AG04450 (cell line): Measurements from ENCODE around the gene ECSIT. TPM values are rescaled to one million over a fixed set of nuclear protein-coding genes. Genes with fewer than 3 reads are reported as not detected.

Source experiments
- CTCF ChIA-PET: fragments of 300-600, 350-600 bp; formaldehyde crosslinking; extraction: SDS; loops from one replicate; lab custom pipeline; 2022; ENCODE audit warnings: antibody characterized with exemption, inconsistent platforms; lab: Charles Lee
- POLR2A ChIA-PET: fragments of 350-600 bp; formaldehyde crosslinking; extraction: SDS; loops from one replicate; lab custom pipeline; 2021; ENCODE audit warnings: antibody characterized with exemption, inconsistent platforms; lab: Yijun Ruan, JAX
- DNase-seq: peaks from one replicate; pipeline ENCODE4 v3.0.0-alpha.2; 2011; ENCODE audit warnings: low read depth, low spot score
- H3K27ac ChIP-seq: one replicate; pipeline ENCODE4 v1.5.1; 2012; ENCODE audit warnings: low read depth, low read length, control low read depth
- H3K27me3 ChIP-seq: one replicate; pipeline ENCODE4 v1.6.0; 2012; ENCODE audit warnings: low read length; ENCODE audit not compliant: control insufficient read depth, insufficient read depth
- H3K4me3 ChIP-seq: 2 replicates; pipeline ENCODE4 v1.5.1; 2011; ENCODE audit warnings: mild to moderate bottlenecking, low read depth, low read length, control low read depth
- H3K9me3 ChIP-seq: 2 replicates; pipeline ENCODE4 v1.5.1; 2012; ENCODE audit warnings: low read length; ENCODE audit not compliant: control insufficient read depth, insufficient read depth
- polyA plus RNA-seq: library from polyadenylated mRNA; depleted of rRNA; stranded (reverse); fragments of >200 nt; gene quantifications from 2 replicates; pipeline ENCODE4 v1.2.3, GENCODE V29; 2011
- TF ChIP-seq, protein P1 (sequence below): IDR thresholded peaks from 2 replicates; pipeline ENCODE4 v1.5.1; 2011; ENCODE audit warnings: low read depth, low read length, control low read depth, inconsistent platforms

ECSIT gene
- polyA plus RNA-seq, 1 experiment = 28.2 TPM

DNA sequence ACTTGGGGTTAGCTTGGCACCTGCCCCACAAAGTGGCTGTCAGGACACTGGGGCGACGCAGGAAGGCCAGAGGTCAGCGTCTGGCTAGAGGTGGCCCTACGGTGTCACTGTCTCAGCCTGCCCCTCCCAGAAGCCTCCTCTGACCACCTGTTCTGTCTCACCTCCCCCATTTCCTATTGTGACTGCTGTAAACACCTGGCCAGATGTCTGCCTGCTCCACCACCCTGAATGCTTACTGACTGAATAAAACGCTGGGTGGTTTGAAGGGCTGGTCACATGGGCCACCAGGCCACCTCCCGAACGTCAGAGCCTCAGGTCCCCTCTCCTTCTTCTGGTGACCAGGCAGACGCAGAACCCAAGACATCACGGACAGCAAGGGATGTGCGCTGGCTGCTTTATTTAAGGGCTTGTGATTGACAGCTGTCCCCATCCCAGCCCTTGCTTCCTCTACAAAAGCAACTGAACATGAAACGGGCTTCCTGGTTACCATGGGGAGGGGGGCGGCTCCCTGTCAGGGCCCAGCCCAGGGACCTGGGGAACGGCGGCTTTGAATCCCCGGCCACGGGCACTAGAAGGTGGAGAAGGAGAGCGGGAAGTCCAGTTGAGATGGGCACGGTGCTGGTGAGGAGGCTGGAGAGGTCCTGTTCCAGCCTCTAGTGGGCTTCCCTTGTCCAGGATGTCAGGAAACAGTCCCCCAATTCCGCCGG, 23.9 kb upstream of the ECSIT start:
- H3K27me3 ChIP-seq = no peaks in the 10 kb centered on the region
- ChIA-PET CTCF (interaction anchor here (0.9 kb wide), 1 partner anchor 70 kb away, joined by 3 read pairs; no protein-coding TSS in a partner anchor), POLR2A (no interaction called here)
- H3K9me3 ChIP-seq = no peaks in the 10 kb centered on the region
- DNase-seq = no peak
- no peak overlapping the region for H3K27ac ChIP-seq
- no peak overlapping the region for H3K4me3 ChIP-seq
- TF ChIP-seq, protein P1, sequence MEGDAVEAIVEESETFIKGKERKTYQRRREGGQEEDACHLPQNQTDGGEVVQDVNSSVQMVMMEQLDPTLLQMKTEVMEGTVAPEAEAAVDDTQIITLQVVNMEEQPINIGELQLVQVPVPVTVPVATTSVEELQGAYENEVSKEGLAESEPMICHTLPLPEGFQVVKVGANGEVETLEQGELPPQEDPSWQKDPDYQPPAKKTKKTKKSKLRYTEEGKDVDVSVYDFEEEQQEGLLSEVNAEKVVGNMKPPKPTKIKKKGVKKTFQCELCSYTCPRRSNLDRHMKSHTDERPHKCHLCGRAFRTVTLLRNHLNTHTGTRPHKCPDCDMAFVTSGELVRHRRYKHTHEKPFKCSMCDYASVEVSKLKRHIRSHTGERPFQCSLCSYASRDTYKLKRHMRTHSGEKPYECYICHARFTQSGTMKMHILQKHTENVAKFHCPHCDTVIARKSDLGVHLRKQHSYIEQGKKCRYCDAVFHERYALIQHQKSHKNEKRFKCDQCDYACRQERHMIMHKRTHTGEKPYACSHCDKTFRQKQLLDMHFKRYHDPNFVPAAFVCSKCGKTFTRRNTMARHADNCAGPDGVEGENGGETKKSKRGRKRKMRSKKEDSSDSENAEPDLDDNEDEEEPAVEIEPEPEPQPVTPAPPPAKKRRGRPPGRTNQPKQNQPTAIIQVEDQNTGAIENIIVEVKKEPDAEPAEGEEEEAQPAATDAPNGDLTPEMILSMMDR = no peak

- TF ChIP-seq, protein P1 = peak; percentile 48
- no peak for DNase-seq
- no peak overlapping the region for H3K27ac ChIP-seq
- no peaks in the 10 kb centered on the region for H3K9me3 ChIP-seq
- ChIA-PET POLR2A (no interaction called here), CTCF (no interaction called here)
- H3K27me3 ChIP-seq = no peaks in the 10 kb centered on the region
- no peak overlapping the region for H3K4me3 ChIP-seq
Observed at GRCh38 chr19:11551603-11552235, 22.8 kb upstream of the ECSIT start.

GRCh38 chr19:11550265-11550664, 21.3 kb upstream of the ECSIT start:
- CTCF ChIA-PET = no interaction called here
- no peak overlapping the region for H3K4me3 ChIP-seq
- TF ChIP-seq, protein P1 = no peak
- POLR2A ChIA-PET = no interaction called here
- no peaks in the 10 kb centered on the region for H3K27me3 ChIP-seq
- no peaks in the 10 kb centered on the region for H3K9me3 ChIP-seq
- no peak overlapping the region for H3K27ac ChIP-seq
- no peak for DNase-seq

DNA sequence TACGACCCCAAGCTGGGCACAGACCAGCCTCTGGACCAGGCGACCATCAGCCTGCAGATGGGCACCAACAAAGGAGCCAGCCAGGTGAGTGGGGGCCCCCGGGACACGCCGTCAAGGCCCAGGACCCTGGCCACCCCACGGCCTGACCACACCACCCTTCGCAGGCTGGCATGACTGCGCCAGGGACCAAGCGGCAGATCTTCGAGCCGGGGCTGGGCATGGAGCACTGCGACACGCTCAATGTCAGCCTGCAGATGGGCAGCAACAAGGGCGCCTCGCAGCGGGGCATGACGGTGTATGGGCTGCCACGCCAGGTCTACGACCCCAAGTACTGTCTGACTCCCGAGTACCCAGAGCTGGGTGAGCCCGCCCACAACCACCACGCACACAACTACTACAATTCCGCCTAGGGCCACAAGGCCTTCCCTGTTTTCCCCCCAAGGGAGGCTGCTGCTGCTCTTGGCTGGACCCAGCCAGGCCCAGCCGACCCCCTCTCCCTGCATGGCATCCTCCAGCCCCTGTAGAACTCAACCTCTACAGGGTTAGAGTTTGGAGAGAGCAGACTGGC, 20.5 kb upstream of the ECSIT start:
- Histone ChIP-seq H3K27ac (no peak overlapping the region), H3K4me3 (no peak overlapping the region), H3K27me3 (no peaks in the 10 kb centered on the region), H3K9me3 (no peaks in the 10 kb centered on the region)
- ChIA-PET POLR2A (no interaction called here), CTCF (no interaction called here)
- no peak for DNase-seq
- TF ChIP-seq, protein P1 = no peak
